Mesenchymal stem cell (in vitro differentiated cells and primary cell): Measurements from ENCODE around the gene MTHFSD.

ENCODE experiments used
- DNase-seq: peaks from one replicate; pipeline ENCODE4 v3.0.0-alpha.2; 2013
- H2AFZ ChIP-seq: one replicate; pipeline ENCODE4 v1.6.1; 2013; ENCODE audit warnings: low read depth, mild to moderate bottlenecking, control low read depth, inconsistent platforms, low read length, moderate library complexity
- H2AK5ac ChIP-seq: 2 replicates; pipeline ENCODE4 v1.6.1; 2013; ENCODE audit warnings: low read length, moderate library complexity, mild to moderate bottlenecking, inconsistent platforms; ENCODE audit not compliant: severe bottlenecking
- H2BK120ac ChIP-seq: one replicate; pipeline ENCODE4 v1.6.1; 2013; ENCODE audit warnings: low read depth, mild to moderate bottlenecking, inconsistent platforms, low read length, moderate library complexity
- H2BK12ac ChIP-seq, 2 experiments: one replicate each; pipeline ENCODE4 v1.6.1; 2013; ENCODE audit warnings: inconsistent platforms in 2 of 2, low read length in 2 of 2, mild to moderate bottlenecking in 2 of 2, moderate library complexity in 2 of 2, control low read depth in 1 of 2
- H2BK15ac ChIP-seq: one replicate; pipeline ENCODE4 v1.6.1; 2013; ENCODE audit warnings: mild to moderate bottlenecking, low read depth, inconsistent platforms; ENCODE audit not compliant: poor library complexity, severe bottlenecking
- H2BK5ac ChIP-seq: 2 replicates; pipeline ENCODE4 v1.6.1; 2013; ENCODE audit warnings: low read depth, mild to moderate bottlenecking, low read length, control low read depth, inconsistent platforms; ENCODE audit not compliant: poor library complexity, severe bottlenecking
- H3K14ac ChIP-seq, 2 experiments: one replicate each; pipeline ENCODE4 v1.6.1; 2013; ENCODE audit warnings: inconsistent platforms in 2 of 2, low read length in 2 of 2, control low read depth in 1 of 2, mild to moderate bottlenecking in 1 of 2, moderate library complexity in 1 of 2
- H3K18ac ChIP-seq, 2 experiments: one replicate each; pipeline ENCODE4 v1.6.1; 2013; ENCODE audit warnings: inconsistent platforms in 2 of 2, low read length in 2 of 2, control low read depth in 1 of 2, low read depth in 1 of 2, mild to moderate bottlenecking in 1 of 2
- H3K23ac ChIP-seq, 2 experiments: one replicate each; pipeline ENCODE4 v1.6.1; 2013; ENCODE audit warnings: inconsistent platforms in 2 of 2, low read length in 2 of 2, mild to moderate bottlenecking in 2 of 2, moderate library complexity in 2 of 2, control low read depth in 1 of 2
- H3K27ac ChIP-seq: 2 replicates; pipeline ENCODE4 v1.5.1; 2013; ENCODE audit warnings: mild to moderate bottlenecking, moderate library complexity, low read length, control low read depth, inconsistent platforms; ENCODE audit not compliant: poor library complexity, severe bottlenecking
- H3K27me3 ChIP-seq, 2 experiments: 2 replicates each; pipeline versions ENCODE4 v1.6.1 to v1.7.0; 2013; ENCODE audit warnings: low read length in 2 of 2, mild to moderate bottlenecking in 2 of 2, moderate library complexity in 2 of 2, control low read depth in 1 of 2, inconsistent platforms in 1 of 2; ENCODE audit not compliant: control insufficient read depth in 1 of 2, insufficient read depth in 1 of 2
- H3K36me3 ChIP-seq, 2 experiments: 2 replicates each; pipeline versions ENCODE4 v1.6.1 to v1.7.0; 2013; ENCODE audit warnings: low read length in 2 of 2, control low read depth in 1 of 2, inconsistent platforms in 1 of 2, low read depth in 1 of 2, mild to moderate bottlenecking in 1 of 2; ENCODE audit not compliant: insufficient read depth in 2 of 2, control insufficient read depth in 1 of 2
- H3K4ac ChIP-seq, 2 experiments: one replicate each; pipeline ENCODE4 v1.6.1; 2013; ENCODE audit warnings: inconsistent platforms in 2 of 2, low read length in 2 of 2, mild to moderate bottlenecking in 2 of 2, moderate library complexity in 2 of 2, control low read depth in 1 of 2, low read depth in 1 of 2
- H3K4me1 ChIP-seq: 2 replicates; pipeline ENCODE4 v1.6.1; 2013; ENCODE audit warnings: low read depth, low read length, control low read depth; ENCODE audit not compliant: control insufficient read depth, insufficient read depth
- H3K4me2 ChIP-seq: 2 replicates; pipeline ENCODE4 v1.6.1; 2013; ENCODE audit warnings: low read length, mild to moderate bottlenecking, inconsistent platforms; ENCODE audit not compliant: poor library complexity, severe bottlenecking
- H3K4me3 ChIP-seq, 2 experiments: 2 replicates each; pipeline versions ENCODE4 v1.5.1 to v1.7.0; 2013; ENCODE audit warnings: low read length in 2 of 2, mild to moderate bottlenecking in 2 of 2, control low read depth in 1 of 2, low read depth in 1 of 2; ENCODE audit not compliant: insufficient read depth in 1 of 2
- H3K79me1 ChIP-seq: replicated peaks from 2 replicates; pipeline ENCODE4 v1.6.1; 2013; ENCODE audit warnings: mild to moderate bottlenecking, control low read depth, low read length, inconsistent platforms; ENCODE audit not compliant: poor library complexity, severe bottlenecking
- H3K9ac ChIP-seq: 2 replicates; pipeline ENCODE4 v1.7.0; 2013; ENCODE audit warnings: mild to moderate bottlenecking, low read length, moderate library complexity
- H3K9me3 ChIP-seq: 2 replicates; pipeline ENCODE4 v1.7.0; 2013; ENCODE audit warnings: mild to moderate bottlenecking, low read length; ENCODE audit not compliant: control insufficient read depth
- H4K8ac ChIP-seq: one replicate; pipeline ENCODE4 v1.6.1; 2013; ENCODE audit warnings: inconsistent platforms, mild to moderate bottlenecking, low read length, moderate library complexity
- H4K91ac ChIP-seq: one replicate; pipeline ENCODE4 v1.6.1; 2013; ENCODE audit warnings: mild to moderate bottlenecking, low read length, inconsistent platforms
- WGBS: methylation state at CpG from one replicate; pipeline ENCODE4 v1.1.7; 2013; ENCODE audit warnings: mixed read lengths; 5-methylcytosine and 5-hydroxymethylcytosine counted together

Gene MTHFSD

GRCh38 chr16:86511317-86512161 is 43.5 kb downstream of the MTHFSD start:
- DNase-seq: peak; percentile 63
- Histone ChIP-seq H4K8ac (peak overlapping the region; percentile 35), H3K18ac (peak overlapping the region; percentile 87 to 100), H3K27me3 (peaks cover 74 to 85% of the 10 kb centered on the region in 2 experiments), H3K27ac (no peak overlapping the region), H3K9me3 (no peaks in the 10 kb centered on the region), H3K9ac (no peak overlapping the region), H3K79me1 (no peaks in the 10 kb centered on the region), H2BK12ac (peak overlapping the region in 1 of 2 experiments; percentile 82), H4K91ac (peak overlapping the region; percentile 74), H3K4ac (peak overlapping the region; percentile 69 to 80), H3K23ac (peak overlapping the region; percentile 28 to 79), H3K4me3 (no peak overlapping the region), H2BK5ac (no peak overlapping the region), H3K14ac (peak overlapping the region; percentile 50 to 98), H3K36me3 (no peaks in the 10 kb centered on the region), H2BK120ac (peak overlapping the region; percentile 39), H2AFZ (no peak overlapping the region), H3K4me1 (peaks cover 48% of the 10 kb centered on the region), H2BK15ac (peak overlapping the region; percentile 90), H3K4me2 (no peak overlapping the region), H2AK5ac (no peak overlapping the region)
- WGBS: under 1% methylated on average over 25 of the region's 44 CpGs

- Histone ChIP-seq H3K4me2 (peak within 1 kb of the TSS; percentile 88), H3K27ac (no peak within 1 kb of the TSS)
Measured at GRCh38 chr16:86510465-86511261, 44.4 kb downstream of the MTHFSD start, which contains the start of gene FOXF1. Gene FOXF1 (plus strand): TSS chr16:86510527. CDS start chr16:86510570, 43 bp downstream.

GRCh38 chr16:86509759-86510464 is 45.1 kb downstream of the MTHFSD start:
- peak overlapping the region; percentile 4 to 98 for H2BK12ac ChIP-seq
- no peaks in the 10 kb centered on the region for H3K9me3 ChIP-seq
- H4K8ac ChIP-seq: peak overlapping the region; percentile 25
- H2BK5ac ChIP-seq: no peak overlapping the region
- peak overlapping the region; percentile 43 to 80 for H3K4me3 ChIP-seq
- no peak overlapping the region for H2AFZ ChIP-seq
- peak overlapping the region in 1 of 2 experiments; percentile 61 for H3K23ac ChIP-seq
- peak overlapping the region; percentile 99 for H4K91ac ChIP-seq
- H3K27me3 ChIP-seq: peaks cover 72 to 83% of the 10 kb centered on the region in 2 experiments
- H3K14ac ChIP-seq: peak overlapping the region in 1 of 2 experiments; percentile 94
- no peaks in the 10 kb centered on the region for H3K79me1 ChIP-seq
- no peak overlapping the region for H2AK5ac ChIP-seq
- H3K36me3 ChIP-seq: no peaks in the 10 kb centered on the region
- peaks cover 46% of the 10 kb centered on the region for H3K4me1 ChIP-seq
- H2BK15ac ChIP-seq: peak overlapping the region; percentile 98
- peak overlapping the region; percentile 96 to 97 for H3K4ac ChIP-seq
- H2BK120ac ChIP-seq: peak overlapping the region; percentile 90
- peak; percentile 97 for DNase-seq
- H3K4me2 ChIP-seq: peak overlapping the region; percentile 88
- no peak overlapping the region for H3K9ac ChIP-seq
- under 1% methylated on average over 39 of the region's 84 CpGs for WGBS
- H3K18ac ChIP-seq: peak overlapping the region; percentile 97 to 99
- H3K27ac ChIP-seq: no peak overlapping the region

More at GRCh38 chr16:86510465-86511261, 44.4 kb downstream of the MTHFSD start, which contains the start of gene FOXF1:
- H3K9me3 ChIP-seq: no peaks in the 10 kb centered on the region
- H3K4me1 ChIP-seq: peaks cover 45% of the 10 kb centered on the region
- peak within 1 kb of the TSS; percentile 96 to 97 for H3K4ac ChIP-seq
- H3K36me3 ChIP-seq: no peaks in the 10 kb centered on the region
- H3K79me1 ChIP-seq: no peaks in the 10 kb centered on the region
- WGBS: under 1% methylated on average over 81 of the region's 89 CpGs
- H3K27me3 ChIP-seq: peaks cover 74 to 85% of the 10 kb centered on the region in 2 experiments
- H3K23ac ChIP-seq: peak within 1 kb of the TSS; percentile 79 to 91
- DNase-seq: peak; percentile 91
- H2AK5ac ChIP-seq: no peak within 1 kb of the TSS
- H3K14ac ChIP-seq: peak within 1 kb of the TSS; percentile 7 to 98
- peak within 1 kb of the TSS; percentile 35 for H4K8ac ChIP-seq
- peak within 1 kb of the TSS; percentile 43 to 80 for H3K4me3 ChIP-seq
- peak within 1 kb of the TSS; percentile 99 to 100 for H3K18ac ChIP-seq
- H2BK5ac ChIP-seq: no peak within 1 kb of the TSS
- H2BK12ac ChIP-seq: peak within 1 kb of the TSS; percentile 4 to 98
- H2BK15ac ChIP-seq: peak within 1 kb of the TSS; percentile 98
- H2BK120ac ChIP-seq: peak within 1 kb of the TSS; percentile 90
- peak within 1 kb of the TSS; percentile 99 for H4K91ac ChIP-seq
- peak within 1 kb of the TSS; percentile 26 for H3K9ac ChIP-seq
- H2AFZ ChIP-seq: no peak within 1 kb of the TSS
